ENCODE measurements around the gene ANGPT4. TPM values are rescaled to one million over a fixed set of nuclear protein-coding genes. Genes with fewer than 3 reads are reported as not detected.

ANGPT4 gene
- total and polyA plus RNA-seq, 2 of the 8 experiments (the other 6 are each of a cell fraction or from before 2014, with no cell fraction given): 0.07 to 0.33 TPM

DNA sequence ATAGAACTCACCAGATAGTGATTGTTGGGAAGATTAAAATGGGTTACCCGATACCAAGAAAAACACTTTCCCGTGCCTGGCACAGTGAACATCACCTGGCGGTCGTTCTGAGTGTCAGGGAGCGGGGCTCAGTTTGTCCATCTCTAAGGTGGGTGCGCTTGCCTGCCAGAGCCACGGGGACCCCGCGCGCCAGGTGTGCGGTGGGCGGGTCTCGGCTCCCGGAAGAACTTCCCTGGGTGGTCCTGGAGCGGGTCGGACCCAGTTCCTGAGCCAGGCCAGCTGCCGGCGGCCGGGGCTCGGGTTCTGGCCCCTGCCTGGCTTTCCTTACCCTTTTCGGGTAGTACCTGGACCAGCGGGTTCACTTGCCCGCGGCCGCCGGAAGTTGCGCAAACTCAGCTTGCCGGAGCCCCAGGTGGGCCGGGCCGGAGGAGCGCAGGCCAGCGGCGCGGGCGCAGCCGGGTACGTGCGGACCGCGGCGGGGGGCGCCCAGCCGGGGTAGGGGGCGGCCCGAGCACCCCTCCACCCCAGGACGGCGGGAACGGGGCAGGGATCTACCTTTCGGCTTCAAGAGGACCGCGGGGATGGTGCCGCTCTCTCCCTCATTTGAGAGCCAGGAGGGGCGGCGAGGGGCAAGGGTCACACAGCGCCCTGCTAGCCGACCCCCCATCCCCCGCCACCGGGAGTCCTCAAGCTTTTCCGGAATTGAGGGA is 75.1 kb downstream of the ANGPT4 start:
- Histone ChIP-seq H3K4me3 (ENCODE audit: extremely low read depth in 1 of 4, insufficient read depth in 2 of 4, low read depth in 3 of 4, low read length in 4 of 4) (peak overlapping the region; percentile 35 to 82 (median 64)), H2AK5ac (ENCODE audit: low read depth, low read length) (no peak overlapping the region), H3K27me3 (replicated peaks in 1 of 4; ENCODE audit: control insufficient read depth in 3 of 4, extremely low read depth in 1 of 4, insufficient read depth in 3 of 4, low read length in 3 of 4) (peaks cover 2 to 39% (median 31%) of the 10 kb centered on the region in 4 experiments), H3K23me2 (ENCODE audit: low read depth, low read length) (peaks cover 24% of the 10 kb centered on the region; the same call in 1 of the 2 replicates), H4K8ac (ENCODE audit: extremely low read depth, insufficient read depth, low read length) (peak overlapping the region; percentile 79), H3K27ac (ENCODE audit: low read depth, low read length) (no peak overlapping the region), H3K4me2 (ENCODE audit: insufficient read depth in 1 of 2, low read depth in 2 of 2, low read length in 2 of 2) (peak overlapping the region; percentile 95 to 96), H3K14ac (ENCODE audit: insufficient read length) (no peak overlapping the region), H4K20me1 (replicated peaks in 1 of 2; ENCODE audit: control insufficient read depth in 1 of 2, insufficient read depth in 2 of 2, low read length in 2 of 2) (peaks cover 2 to 11% of the 10 kb centered on the region in 2 experiments), H3K79me2 (ENCODE audit: control insufficient read depth in 1 of 2, insufficient read depth in 2 of 2, low read length in 2 of 2) (no peaks in the 10 kb centered on the region), H3K18ac (ENCODE audit: extremely low read depth, low read length) (peak overlapping the region; percentile 96), H2BK5ac (ENCODE audit: low read depth, low read length) (no peak overlapping the region), H3K4ac (replicated peaks; ENCODE audit: insufficient read length, low read depth, low read length) (no peak overlapping the region), H4K5ac (ENCODE audit: insufficient read length, low read depth, low read length) (no peak overlapping the region), H3K36me3 (ENCODE audit: control insufficient read depth in 2 of 4, insufficient read depth in 4 of 4, low read length in 3 of 4) (no peaks in the 10 kb centered on the region), H2BK15ac (ENCODE audit: low read length) (no peak overlapping the region), H2AFZ (ENCODE audit: low read length) (no peak overlapping the region), H2BK120ac (replicated peaks; ENCODE audit: low read depth, low read length) (no peak overlapping the region), H3K56ac (replicated peaks; ENCODE audit: insufficient read length, low read depth, low read length) (no peak overlapping the region), H3K4me1 (replicated peaks in 1 of 4; ENCODE audit: control insufficient read depth in 3 of 4, insufficient read depth in 4 of 4, low read length in 3 of 4) (peaks cover 3 to 27% (median 12%) of the 10 kb centered on the region in 4 experiments), H3K9me3 (ENCODE audit: insufficient read depth in 2 of 2, low read depth in 1 of 2, low read length in 1 of 2) (no peaks in the 10 kb centered on the region), H4K91ac (replicated peaks; ENCODE audit: insufficient read length, low read length) (no peak overlapping the region), H3K23ac (ENCODE audit: insufficient read length) (no peak overlapping the region), H2BK20ac (ENCODE audit: low read length) (no peak overlapping the region), H2BK12ac (ENCODE audit: low read depth, low read length) (0 out of 2 replicates have a peak overlapping the region, but pooled peaks have one; percentile 3), H3K9ac (replicated peaks in 1 of 4; ENCODE audit: extremely low read depth in 1 of 4, low read depth in 3 of 4, low read length in 3 of 4) (no peak overlapping the region; a peak in 1 of 7 replicates), H3K79me1 (ENCODE audit: low read depth, low read length) (no peaks in the 10 kb centered on the region; the same call in 1 of the 2 replicates)
- DNase-seq (ENCODE audit: low read depth in 1 of 2, low spot score in 2 of 2): peak in 1 of 2 experiments; percentile 72
- ChIA-PET CTCF (ENCODE audit: partially characterized antibody) (interaction anchor here (0.7 to 1.6 kb wide), 4 partner anchors 18 to 116 kb away, joined by 3 to 4 read pairs (median 4); no protein-coding TSS in a partner anchor), POLR2A (ENCODE audit: partially characterized antibody) (interaction anchor here (1.2 to 1.6 kb wide), 3 partner anchors 18 to 32 kb away, joined by 3 to 5 read pairs (median 4); no protein-coding TSS in a partner anchor)
- no peak for FAIRE-seq
- 21% methylated on average over 26 of the region's 59 CpGs; no CpG with 5 or more reads in 1 of the 2 experiments for WGBS, 2 experiments (ENCODE audit: extremely low coverage in 1 of 2, insufficient coverage in 1 of 2, insufficient read length in 1 of 2, insufficient replicate concordance in 2 of 2, low coverage in 1 of 2, low lambda C conversion rate in 2 of 2, missing lambda C conversion rate in 1 of 2)
- TF ChIP-seq BCL11A (IDR thresholded peaks at IDR 0.05; ENCODE audit: low read depth in 2 of 2, low read length in 2 of 2) (no peak), KDM4A (IDR thresholded peaks at IDR 0.05; ENCODE audit: low read depth, low read length, severe bottlenecking) (peak; percentile 58)
